NCI-H526 (cell line): Measurements from ENCODE around the gene FOSL1.
A peak's percentile ranks its signal among the peaks of the same experiment; 100 is the strongest.
"Not testable (repeated sequence)": the region's sequence is repeated elsewhere in the genome, so short reads cannot be mapped to it uniquely, and the experiment has no call there.

Source experiments
- DNase-seq, 2 experiments: peaks; one replicate each; lab custom pipeline; 2025; lab: John Stamatoyannopoulos, UW

FOSL1 gene

DNA sequence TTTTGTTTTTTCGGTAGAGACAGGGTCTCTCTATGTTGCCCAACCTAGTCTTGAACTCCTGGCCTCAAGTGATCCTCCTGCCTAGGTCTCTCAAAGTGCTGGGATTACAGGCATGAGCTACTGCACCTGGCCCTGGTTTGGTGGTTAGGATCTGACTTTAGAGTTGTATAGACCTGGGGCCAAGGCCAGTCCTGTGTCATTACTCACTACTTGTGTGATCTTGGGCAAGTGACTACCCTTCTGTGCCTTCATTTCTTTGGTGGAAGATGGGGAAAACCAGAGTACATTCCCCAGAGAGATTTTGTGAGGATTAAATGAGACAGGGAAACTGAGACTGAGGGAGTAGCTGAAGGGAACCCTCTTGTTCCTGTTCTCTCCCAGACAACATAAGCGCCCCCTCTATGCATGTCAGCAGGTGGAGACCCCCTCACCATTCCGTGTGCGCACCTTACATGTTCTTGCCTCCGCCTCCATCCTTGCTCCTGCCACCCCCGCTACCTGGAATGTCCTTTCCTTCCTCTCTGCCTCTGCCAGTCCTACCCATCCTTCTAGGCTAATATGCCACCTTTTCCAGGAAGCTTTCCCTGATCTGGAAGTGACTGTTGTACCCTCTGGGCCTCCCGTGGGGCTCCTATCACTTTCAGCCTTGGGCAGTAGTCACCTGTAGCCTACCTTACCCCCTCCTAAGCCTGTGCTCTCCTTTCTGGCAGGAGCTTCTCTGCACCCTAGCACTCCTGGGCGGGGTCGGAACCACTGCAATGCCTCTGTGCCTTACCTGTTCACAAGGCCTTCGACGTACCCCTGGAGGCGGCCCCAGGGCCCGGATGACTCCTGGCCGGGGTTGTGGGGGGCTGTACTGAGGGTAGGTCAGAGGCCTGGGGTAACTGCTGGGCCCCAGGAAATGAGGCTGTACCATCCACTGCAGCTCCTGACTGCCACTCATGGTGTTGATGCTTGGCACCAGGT is 3.9 kb downstream of the FOSL1 start:
- no peak for DNase-seq

DNA sequence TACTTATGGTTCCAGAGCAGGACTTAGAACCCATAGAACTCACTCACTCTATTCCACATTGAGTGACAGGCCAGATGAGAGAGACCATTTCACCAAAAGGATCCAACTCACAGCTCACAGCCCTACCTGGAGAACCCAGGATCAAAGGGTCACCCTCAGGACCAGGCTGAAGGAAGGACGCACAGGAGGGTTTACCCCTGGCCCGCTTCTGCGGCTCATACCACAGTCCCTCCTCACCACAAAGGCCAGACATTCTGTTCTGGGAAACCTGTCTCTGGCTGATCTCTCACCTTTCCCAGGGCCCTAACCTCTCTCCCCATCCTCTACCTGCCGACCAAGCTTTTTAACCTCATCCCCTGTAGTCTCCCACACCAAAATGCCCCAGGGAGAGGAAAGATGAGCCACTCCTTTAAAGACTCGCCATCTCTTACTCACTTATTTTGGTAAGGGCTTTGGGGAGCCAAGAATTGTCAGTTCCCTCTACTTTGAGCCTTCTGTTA is 4.7 kb downstream of the FOSL1 start:
- no peak for DNase-seq

DNA sequence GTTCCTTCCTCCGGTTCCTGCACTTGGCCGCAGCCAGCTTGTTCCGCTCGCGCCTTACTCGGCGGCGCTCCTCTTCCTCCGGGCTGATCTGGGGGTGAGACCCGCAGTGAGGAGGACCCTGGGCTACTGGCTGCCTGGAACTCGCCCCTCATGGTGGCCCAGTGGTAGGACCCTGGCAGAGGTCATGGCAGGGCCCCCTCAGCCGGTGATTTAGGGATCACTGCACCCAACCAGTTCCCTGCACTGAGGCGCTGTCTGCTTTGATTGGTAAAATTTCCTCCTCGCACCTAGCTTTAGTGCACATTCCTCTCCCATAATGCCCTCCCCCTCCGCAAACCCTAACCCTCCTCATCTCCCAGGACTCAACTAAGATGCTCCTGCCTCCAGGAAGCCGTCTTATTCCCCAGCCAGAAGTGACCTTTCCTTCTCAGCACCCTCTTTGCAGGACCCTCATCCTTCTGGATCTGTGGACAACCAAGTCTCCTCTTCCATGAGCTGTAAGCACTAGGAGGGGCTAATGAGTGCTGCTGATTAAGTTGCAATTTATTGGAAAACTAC is 6.1 kb downstream of the FOSL1 start:
- no peak for DNase-seq

DNA sequence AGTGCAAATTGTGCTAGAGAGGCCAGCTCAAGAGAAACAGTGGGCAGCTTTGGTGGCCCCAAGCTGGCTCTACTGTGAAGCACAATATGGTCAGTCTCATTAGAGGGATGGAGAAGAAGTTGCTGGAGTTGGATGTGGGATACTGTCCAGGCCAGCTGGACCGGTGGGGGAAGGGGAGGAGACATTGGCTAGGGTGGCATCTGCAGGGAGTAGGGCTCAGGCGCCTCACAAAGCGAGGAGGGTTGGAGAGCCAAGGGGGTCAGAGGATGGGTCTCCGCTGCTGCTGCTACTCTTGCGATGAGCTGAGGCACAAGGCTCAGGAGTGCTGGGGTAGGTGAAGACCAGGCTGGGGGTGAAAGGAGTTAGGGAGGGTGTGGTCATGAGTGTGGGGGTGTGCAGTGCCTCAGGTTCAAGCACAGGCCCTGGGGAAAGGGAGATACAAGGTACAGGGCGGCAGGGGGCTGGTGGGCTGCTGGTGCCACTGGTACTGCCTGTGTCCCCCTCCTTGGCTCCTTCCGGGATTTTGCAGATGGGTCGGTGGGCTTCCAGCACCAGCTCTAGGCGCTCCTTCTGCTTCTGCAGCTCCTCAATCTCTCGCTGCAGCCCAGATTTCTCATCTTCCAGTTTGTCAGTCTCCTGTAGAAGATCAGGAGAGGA is 7.4 kb downstream of the FOSL1 start:
- no peak for DNase-seq

DNA sequence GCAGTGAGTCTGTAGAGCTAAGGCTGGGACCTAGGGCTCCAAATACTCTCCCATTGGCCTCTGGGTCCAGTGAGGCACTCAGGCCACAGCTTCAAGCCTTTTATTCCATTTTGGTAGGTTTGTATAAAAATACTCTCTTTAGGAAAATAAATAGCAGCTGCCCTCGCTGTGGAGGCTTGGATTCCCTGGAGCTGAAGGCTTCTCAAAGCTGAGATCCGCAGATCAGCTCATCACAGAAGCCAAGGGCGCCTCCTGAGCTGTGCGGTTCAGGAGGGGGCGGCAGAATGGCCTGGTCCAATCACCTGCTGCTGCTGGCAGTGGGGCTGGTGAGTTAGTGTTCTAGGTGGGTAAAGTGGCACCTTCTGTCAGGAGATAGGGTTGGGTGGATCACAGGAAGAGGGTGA is 8.0 kb downstream of the FOSL1 start:
- DNase-seq: not testable (repeated sequence)

DNA sequence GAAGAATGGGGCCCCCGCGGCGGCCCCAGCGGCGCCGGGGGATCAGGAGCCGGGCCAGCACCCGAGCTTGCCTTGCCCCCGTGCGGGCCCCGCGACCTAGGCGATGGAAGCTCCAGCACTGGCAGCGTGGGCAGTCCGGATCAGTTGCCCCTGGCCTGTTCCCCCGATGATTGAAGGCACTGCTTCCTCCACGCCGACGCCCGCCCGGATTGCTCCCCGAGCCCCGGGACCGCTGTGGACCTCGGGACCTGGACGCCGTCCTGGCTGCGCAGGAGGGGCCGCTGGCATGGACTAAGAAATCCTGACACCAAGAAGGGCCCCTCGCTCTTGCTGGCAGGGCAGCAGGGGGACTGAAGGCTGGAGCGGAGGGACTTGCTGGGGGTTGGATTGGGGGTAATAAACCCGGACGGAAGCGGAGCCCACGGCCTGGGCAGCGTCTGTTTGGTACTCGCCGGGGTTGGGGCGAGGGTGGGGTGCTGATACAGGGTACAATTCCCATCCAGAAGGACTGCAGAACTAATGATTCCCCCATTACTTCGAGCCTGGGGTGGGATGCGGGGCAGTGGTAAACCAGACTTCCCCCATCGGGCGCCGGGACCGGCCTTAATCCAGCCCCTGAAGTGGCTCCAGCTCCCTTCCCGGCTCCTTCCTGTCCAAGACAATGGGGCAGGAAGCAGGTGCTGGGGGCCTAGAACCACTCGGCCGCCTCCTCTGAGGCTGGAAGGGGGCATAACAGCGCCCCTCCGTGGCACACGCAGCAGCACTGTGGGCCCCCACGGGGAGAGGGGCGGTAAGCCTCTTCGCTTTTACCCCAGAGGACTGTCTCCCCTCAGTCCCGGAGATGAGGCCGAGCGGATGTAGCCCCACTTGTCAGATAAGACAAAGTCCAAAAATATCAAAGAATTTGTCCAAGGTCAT is 8.7 kb downstream of the FOSL1 start:
- peak in 1 of 2 experiments; percentile 70 for DNase-seq

DNA sequence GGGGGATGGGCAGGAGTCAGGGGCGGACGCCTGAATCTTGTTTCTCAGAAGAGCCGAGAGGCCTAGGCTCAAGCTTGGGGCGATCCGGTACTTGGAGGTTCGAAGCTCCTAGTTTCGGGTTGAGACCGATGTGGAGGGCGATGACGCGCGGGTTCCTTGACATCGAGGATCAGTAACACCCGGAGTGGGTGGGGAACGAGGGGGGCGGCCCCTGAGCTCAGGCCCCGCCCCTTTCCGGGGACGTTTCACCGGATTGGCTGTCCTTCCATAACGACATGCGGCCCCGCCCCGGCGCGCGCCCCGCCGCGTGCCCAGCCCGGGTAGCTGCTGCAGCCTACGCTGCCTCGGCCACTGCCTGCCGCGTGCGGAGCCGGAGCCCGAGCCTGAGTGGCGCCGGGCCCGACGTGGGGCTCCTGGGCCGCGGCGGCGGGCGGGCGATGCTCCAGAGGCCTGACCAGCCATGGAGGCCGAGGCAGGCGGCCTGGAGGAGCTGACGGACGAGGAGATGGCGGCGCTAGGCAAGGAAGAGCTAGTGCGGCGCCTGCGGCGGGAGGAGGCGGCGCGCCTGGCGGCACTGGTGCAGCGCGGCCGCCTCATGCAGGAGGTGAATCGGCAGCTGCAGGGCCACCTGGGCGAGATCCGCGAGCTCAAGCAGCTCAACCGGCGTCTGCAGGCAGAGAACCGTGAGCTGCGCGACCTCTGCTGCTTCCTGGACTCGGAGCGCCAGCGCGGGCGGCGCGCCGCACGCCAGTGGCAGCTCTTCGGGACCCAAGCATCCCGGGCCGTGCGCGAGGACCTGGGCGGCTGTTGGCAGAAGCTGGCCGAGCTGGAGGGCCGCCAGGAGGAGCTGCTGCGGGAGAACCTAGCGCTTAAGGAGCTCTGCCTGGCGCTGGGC is 9.6 kb downstream of the FOSL1 start, which contains the start of gene CCDC85B:
CCDC85B (plus strand) TSS at position 350 of the 895 bp plus-strand sequence; CDS start at position 461, 111 bp downstream.
- peak; percentile 86 to 98 for DNase-seq

DNA sequence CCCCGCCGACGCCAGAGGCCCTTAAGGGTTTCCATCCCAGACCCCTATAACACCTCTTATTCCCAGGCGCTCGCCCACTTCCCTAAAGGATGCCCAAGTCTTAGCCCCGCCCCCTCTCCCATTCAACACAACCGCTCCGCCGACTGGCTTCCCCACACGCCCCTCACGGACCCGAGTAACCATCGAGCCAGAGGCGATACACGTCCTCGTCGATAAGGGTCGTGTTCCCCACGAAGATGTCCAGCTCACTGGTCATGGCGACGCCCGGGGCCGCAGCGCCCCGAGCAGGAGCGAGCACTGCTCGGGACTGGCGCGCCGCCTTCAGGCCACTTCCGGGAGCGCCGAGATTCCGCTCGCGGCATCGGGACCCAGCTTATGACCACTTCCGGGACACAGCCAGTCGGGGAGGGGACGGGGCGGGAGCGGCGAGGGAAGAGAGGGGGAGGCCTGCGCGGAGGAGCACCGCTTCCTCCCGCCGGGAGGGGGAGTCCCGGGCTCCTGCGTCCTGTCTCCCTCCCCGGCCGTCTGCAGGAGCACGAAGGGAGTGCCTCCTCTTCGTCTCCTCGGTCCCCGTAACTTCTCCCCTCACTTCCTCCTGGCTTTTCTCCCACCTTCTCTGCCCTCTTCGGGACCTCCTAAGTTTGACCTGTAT is 11.9 kb downstream of the FOSL1 start, which contains the start of gene FIBP:
FIBP (minus strand) TSS at position 309 of the 652 bp plus-strand sequence; CDS start at position 256, 53 bp downstream.
- DNase-seq: peak; percentile 96 to 99

DNA sequence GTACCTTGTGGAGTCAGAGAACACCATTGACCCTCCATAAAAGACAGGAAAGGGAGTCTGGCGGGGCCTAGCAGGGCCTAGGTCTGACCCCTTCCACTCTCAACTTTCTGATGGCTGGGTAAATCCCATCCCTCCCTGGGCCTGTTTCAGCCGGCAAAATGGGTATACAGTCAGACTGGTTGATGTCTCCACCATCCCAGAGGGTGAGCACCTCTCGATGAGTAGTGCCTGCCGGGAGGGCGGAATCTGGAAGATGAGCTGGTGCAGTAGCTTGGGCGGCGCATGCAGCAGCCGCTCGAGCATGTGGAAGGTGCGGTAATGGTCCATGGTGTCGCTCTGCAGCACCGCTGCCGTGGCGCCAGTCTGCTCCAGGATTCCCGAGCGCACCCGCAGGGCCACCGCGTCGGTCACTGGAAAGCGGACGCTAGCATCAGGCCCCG is 12.4 kb downstream of the FOSL1 start:
- DNase-seq: no peak

DNA sequence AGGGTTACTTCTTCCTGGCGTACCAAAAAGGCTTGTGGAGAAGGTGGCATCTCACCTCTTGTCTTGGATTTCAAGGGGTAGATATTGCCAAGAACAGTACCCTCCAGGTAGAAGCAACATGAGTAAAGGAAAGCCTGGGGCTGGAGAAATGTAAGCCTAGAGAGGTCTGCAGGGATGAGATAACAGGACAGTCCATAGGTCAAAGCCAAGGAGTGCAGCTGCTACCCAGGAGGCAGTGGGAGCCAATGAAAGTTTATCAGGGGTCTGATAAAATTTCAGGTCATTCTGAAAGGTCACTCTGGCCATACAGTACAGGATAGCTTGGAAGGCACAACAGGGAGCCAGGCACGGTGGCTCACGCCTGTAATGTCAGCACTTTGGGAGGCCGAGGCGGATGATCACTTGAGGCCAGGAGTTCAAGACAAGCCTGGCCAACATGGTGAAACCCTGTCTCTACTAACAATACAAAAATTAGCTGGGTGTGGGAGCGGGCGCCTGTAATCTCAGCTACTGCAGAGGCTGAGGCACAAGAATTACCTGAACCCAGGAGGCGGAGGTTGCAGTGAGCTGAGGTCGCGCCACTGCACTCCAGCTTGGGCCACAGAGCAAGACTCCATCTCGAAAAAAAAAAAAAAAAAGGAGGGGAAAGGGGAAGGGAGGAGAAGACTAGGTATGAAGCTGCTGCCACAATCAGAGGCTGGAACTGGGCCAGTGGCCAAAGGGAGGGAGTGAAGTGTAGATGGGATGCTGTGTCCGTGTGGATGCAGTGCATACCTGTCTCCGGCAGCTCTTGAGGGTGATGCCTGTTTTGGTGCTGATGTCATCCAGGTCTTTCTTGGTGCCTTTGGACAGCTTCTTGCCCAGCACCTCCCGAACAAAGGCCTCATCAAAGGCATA is 13.1 kb downstream of the FOSL1 start:
- DNase-seq: no peak

DNA sequence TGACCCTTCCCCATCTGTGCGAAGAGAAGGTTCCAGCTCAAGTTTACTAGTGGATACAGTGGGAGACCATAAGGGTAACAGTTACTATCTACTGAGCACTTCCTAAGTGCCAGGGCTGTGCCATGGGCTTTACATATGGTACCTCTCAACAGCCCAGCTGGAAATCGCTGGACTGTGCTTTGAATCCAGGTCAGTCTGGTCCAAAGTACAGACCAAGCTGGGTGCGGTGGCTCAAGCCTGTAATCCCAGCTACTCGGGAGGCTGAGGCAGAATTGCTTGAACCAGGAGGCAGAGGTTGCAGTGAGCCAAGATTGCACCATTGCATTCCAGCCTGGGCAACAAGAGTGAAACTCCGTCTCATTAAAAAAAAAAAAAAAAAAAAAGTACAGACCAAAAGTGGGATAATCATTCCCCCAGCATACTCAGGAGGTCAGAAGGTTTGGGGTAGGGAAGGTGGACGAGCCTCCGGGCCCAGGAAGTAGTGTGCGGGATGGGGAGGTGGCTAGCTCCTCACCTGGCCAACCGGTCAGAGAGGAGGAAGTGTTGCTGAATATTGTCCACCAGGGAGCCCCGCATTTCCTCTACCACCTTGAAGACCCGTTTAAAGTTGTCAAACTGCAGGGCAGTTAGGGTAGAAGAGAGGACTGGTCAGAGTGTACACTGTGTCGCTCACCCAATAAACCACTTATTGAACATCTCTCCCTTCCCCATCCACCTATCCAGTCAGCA is 14.2 kb downstream of the FOSL1 start:
- no peak for DNase-seq

DNA sequence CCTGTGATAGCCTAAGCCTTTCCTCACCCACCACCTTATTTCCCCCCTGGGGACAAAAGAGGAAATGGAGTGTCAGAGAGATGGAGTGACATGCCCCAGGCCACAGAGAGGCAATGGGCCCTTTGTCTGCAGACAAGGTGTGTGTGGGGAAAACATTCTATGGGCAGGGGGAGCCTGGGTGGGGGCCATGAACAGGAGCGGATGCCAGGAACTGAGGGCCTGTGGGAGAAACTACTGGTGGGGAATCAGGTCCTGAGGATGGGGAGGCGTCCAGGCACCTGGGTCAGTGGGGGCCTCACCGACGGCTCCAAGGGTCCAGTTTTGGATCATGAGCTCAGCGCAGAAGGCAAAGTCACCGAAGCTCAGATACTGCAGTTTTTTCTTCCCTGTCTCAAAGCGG is 15.0 kb downstream of the FOSL1 start:
- DNase-seq: no peak

DNA sequence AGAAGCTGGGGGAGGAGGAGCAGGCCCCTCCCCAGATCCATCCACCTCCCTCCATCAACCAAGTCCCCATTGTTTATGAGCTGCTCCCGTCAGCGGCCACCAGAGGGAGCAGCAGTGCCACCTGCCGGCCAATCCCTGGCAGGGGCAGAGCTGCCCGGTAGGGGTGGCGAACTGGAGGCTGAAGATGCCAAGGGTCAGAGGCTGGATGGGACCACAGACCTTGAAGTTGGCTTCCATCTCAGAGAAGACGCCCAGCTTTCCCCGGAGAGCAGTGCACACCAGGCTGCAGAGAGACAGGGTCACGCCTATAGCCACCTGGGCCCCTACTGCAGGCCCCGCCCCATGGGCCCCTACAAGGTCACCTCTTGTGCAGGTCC is 15.5 kb downstream of the FOSL1 start:
- DNase-seq: peak; percentile 29 to 79

DNA sequence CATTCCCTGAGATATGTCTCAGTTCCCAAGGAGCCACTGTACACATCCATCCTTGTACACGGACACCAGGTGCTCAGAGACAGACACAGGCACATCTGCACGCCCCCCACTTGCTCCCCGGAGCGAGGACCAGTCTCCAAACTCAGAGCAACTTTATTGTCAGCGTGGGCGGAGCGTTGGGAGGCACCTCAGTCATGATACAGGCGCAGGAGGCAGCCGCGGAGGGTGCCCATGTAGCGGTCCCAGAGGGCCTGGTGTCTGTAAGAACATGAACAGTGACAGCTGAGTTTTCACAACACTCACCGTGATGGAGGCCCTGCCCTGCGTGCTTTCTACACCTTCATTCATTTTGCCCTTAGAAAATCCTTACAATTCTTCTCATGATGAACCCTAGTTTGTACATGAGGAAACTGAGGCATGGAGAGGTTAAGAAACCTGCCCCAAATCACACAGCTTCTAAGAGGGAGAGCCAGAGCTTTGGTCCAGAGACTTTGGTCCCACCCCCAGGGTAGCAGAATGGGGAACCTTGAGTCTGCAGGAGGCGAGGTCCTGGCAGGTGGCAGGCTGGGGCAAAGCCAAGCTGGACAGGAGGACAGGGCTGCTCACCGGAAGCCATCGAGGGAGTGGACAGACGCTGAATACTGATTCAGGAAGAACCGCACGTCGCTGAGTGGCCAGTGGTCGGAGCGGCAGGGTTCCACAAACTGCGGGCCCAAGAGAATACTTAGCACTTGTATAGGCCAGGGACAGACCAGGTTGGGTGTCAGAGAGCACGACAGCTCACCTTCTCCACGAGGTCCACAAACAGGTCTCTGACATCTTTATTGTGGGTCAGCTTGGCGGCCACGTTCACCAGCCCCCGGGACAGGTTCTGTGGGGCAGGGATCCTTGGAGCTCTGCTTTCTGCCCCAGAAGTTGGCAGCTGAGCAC is 16.1 kb downstream of the FOSL1 start:
- no peak for DNase-seq

DNA sequence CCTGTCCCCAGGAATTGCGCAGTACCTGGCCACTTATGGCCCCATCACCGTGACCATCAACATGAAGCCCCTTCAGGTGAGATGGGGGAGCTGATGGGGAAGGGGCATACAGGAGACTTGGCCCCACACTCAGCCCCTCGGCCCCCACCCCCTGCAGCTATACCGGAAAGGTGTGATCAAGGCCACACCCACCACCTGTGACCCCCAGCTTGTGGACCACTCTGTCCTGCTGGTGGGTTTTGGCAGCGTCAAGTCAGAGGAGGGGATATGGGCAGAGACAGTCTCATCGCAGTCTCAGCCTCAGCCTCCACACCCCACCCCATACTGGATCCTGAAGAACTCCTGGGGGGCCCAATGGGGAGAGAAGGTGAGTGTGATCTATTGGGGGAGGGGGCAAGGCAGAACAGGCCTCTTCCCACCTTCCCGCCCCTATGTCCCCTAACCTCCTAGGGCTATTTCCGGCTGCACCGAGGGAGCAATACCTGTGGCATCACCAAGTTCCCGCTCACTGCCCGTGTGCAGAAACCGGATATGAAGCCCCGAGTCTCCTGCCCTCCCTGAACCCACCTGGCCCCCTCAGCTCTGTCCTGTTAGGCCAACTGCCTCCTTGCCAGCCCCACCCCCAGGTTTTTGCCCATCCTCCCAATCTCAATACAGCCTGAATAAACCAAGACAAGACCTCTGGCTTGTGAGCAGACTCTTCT is 17.0 kb downstream of the FOSL1 start:
- DNase-seq: no peak
